ENCODE measurements around the gene DVL2.

DVL2 gene

GRCh38 chr17:7225711-7226331 lies 8.5 kb downstream of the DVL2 start:
- H3K36me3 ChIP-seq (ENCODE audit: control insufficient read depth, insufficient read depth, low read length): peaks cover 22% of the 10 kb centered on the region
- H3K23ac ChIP-seq (ENCODE audit: low read length): no peak overlapping the region
- no peaks in the 10 kb centered on the region for H3K4me1 ChIP-seq (ENCODE audit: control insufficient read depth, low read depth, low read length)
- DNase-seq: no peak
- no peak overlapping the region for H2BK120ac ChIP-seq (ENCODE audit: low read depth, low read length)
- no peaks in the 10 kb centered on the region for H3K27me3 ChIP-seq (ENCODE audit: insufficient read depth, low read length, poor library complexity)
- H3K4me3 ChIP-seq (ENCODE audit: low read length): no peak overlapping the region
- H3K4me2 ChIP-seq (ENCODE audit: low read length): no peak overlapping the region
- no peak overlapping the region for H3K4ac ChIP-seq (ENCODE audit: low read depth, low read length)
- no peak overlapping the region for H4K8ac ChIP-seq (ENCODE audit: low read depth, low read length)
- no CpG with 5 or more reads among the region's 21 CpGs for WGBS (ENCODE audit: extremely low coverage, insufficient coverage, low lambda C conversion rate)
- no peak overlapping the region for H2BK15ac ChIP-seq (replicated peaks; ENCODE audit: low read depth)
- H4K5ac ChIP-seq (ENCODE audit: low read length): no peak overlapping the region
- H2AK5ac ChIP-seq (ENCODE audit: low read length): no peak overlapping the region
- H3K79me1 ChIP-seq (ENCODE audit: low read length): peaks cover 13% of the 10 kb centered on the region
- H3K56ac ChIP-seq (ENCODE audit: low read length): no peak overlapping the region
- no peak overlapping the region for H2BK5ac ChIP-seq (ENCODE audit: low read length)
- H3K27ac ChIP-seq (ENCODE audit: low read depth, low read length): no peak overlapping the region
- no peak overlapping the region for H3K18ac ChIP-seq (ENCODE audit: low read length)
- H3K9ac ChIP-seq (ENCODE audit: low read length): no peak overlapping the region
- H3K79me2 ChIP-seq (ENCODE audit: control insufficient read depth, insufficient read depth, low read length): peaks cover under 1% of the 10 kb centered on the region

- Histone ChIP-seq H3K4ac (ENCODE audit: low read depth, low read length) (no peak overlapping the region), H2AK5ac (ENCODE audit: low read length) (no peak overlapping the region), H3K4me2 (ENCODE audit: low read length) (no peak overlapping the region), H3K23ac (ENCODE audit: low read length) (no peak overlapping the region), H3K4me1 (ENCODE audit: control insufficient read depth, low read depth, low read length) (no peaks in the 10 kb centered on the region), H2BK5ac (ENCODE audit: low read length) (no peak overlapping the region), H3K79me2 (ENCODE audit: control insufficient read depth, insufficient read depth, low read length) (no peaks in the 10 kb centered on the region), H3K9ac (ENCODE audit: low read length) (no peak overlapping the region), H3K79me1 (ENCODE audit: low read length) (peaks cover 9% of the 10 kb centered on the region), H3K56ac (ENCODE audit: low read length) (no peak overlapping the region), H4K5ac (ENCODE audit: low read length) (no peak overlapping the region), H3K36me3 (ENCODE audit: control insufficient read depth, insufficient read depth, low read length) (peaks cover 22% of the 10 kb centered on the region), H3K27ac (ENCODE audit: low read depth, low read length) (no peak overlapping the region), H2BK120ac (ENCODE audit: low read depth, low read length) (no peak overlapping the region), H2BK15ac (replicated peaks; ENCODE audit: low read depth) (no peak overlapping the region), H4K8ac (ENCODE audit: low read depth, low read length) (no peak overlapping the region), H3K18ac (ENCODE audit: low read length) (no peak overlapping the region), H3K4me3 (ENCODE audit: low read length) (no peak overlapping the region), H3K27me3 (ENCODE audit: insufficient read depth, low read length, poor library complexity) (no peaks in the 10 kb centered on the region)
- no peak for DNase-seq
- no CpG with 5 or more reads among the region's 15 CpGs for WGBS (ENCODE audit: extremely low coverage, insufficient coverage, low lambda C conversion rate)
Measured at GRCh38 chr17:7224661-7225111, 9.6 kb downstream of the DVL2 start.

- no peak overlapping the region for H3K23ac ChIP-seq (ENCODE audit: low read length)
- no peak overlapping the region for H3K56ac ChIP-seq (ENCODE audit: low read length)
- no peak overlapping the region for H3K4me2 ChIP-seq (ENCODE audit: low read length)
- H3K18ac ChIP-seq (ENCODE audit: low read length): no peak overlapping the region
- no peaks in the 10 kb centered on the region for H3K27me3 ChIP-seq (ENCODE audit: insufficient read depth, low read length, poor library complexity)
- no peak overlapping the region for H3K9ac ChIP-seq (ENCODE audit: low read length)
- no peak overlapping the region for H2BK120ac ChIP-seq (ENCODE audit: low read depth, low read length)
- no peak overlapping the region for H2BK15ac ChIP-seq (replicated peaks; ENCODE audit: low read depth)
- no peak overlapping the region for H2BK5ac ChIP-seq (ENCODE audit: low read length)
- no peak overlapping the region for H3K27ac ChIP-seq (ENCODE audit: low read depth, low read length)
- no peak overlapping the region for H3K4ac ChIP-seq (ENCODE audit: low read depth, low read length)
- WGBS (ENCODE audit: extremely low coverage, insufficient coverage, low lambda C conversion rate): no CpG with 5 or more reads among the region's 10 CpGs
- no peak for DNase-seq
- H3K4me1 ChIP-seq (ENCODE audit: control insufficient read depth, low read depth, low read length): no peaks in the 10 kb centered on the region
- no peak overlapping the region for H2AK5ac ChIP-seq (ENCODE audit: low read length)
- no peak overlapping the region for H4K5ac ChIP-seq (ENCODE audit: low read length)
- H3K79me1 ChIP-seq (ENCODE audit: low read length): peaks cover 6% of the 10 kb centered on the region
- H4K8ac ChIP-seq (ENCODE audit: low read depth, low read length): no peak overlapping the region
- no peaks in the 10 kb centered on the region for H3K79me2 ChIP-seq (ENCODE audit: control insufficient read depth, insufficient read depth, low read length)
- H3K36me3 ChIP-seq (ENCODE audit: control insufficient read depth, insufficient read depth, low read length): peaks cover 20% of the 10 kb centered on the region
- H3K4me3 ChIP-seq (ENCODE audit: low read length): no peak overlapping the region
Measured at GRCh38 chr17:7224110-7224509, 10.2 kb downstream of the DVL2 start.

GRCh38 chr17:7223375-7223774 lies 10.9 kb downstream of the DVL2 start:
- H2BK5ac ChIP-seq (ENCODE audit: low read length): no peak overlapping the region
- H3K9ac ChIP-seq (ENCODE audit: low read length): no peak overlapping the region
- H3K4me2 ChIP-seq (ENCODE audit: low read length): no peak overlapping the region
- no peaks in the 10 kb centered on the region for H3K79me2 ChIP-seq (ENCODE audit: control insufficient read depth, insufficient read depth, low read length)
- no peak overlapping the region for H3K23ac ChIP-seq (ENCODE audit: low read length)
- H3K4ac ChIP-seq (ENCODE audit: low read depth, low read length): no peak overlapping the region
- H3K27ac ChIP-seq (ENCODE audit: low read depth, low read length): no peak overlapping the region
- H2AK5ac ChIP-seq (ENCODE audit: low read length): no peak overlapping the region
- peaks cover 6% of the 10 kb centered on the region for H3K79me1 ChIP-seq (ENCODE audit: low read length)
- no peaks in the 10 kb centered on the region for H3K27me3 ChIP-seq (ENCODE audit: insufficient read depth, low read length, poor library complexity)
- no peak overlapping the region for H3K18ac ChIP-seq (ENCODE audit: low read length)
- no peak for DNase-seq
- H2BK120ac ChIP-seq (ENCODE audit: low read depth, low read length): no peak overlapping the region
- no peak overlapping the region for H2BK15ac ChIP-seq (replicated peaks; ENCODE audit: low read depth)
- no CpG with 5 or more reads among the region's 4 CpGs for WGBS (ENCODE audit: extremely low coverage, insufficient coverage, low lambda C conversion rate)
- no peak overlapping the region for H3K56ac ChIP-seq (ENCODE audit: low read length)
- H4K5ac ChIP-seq (ENCODE audit: low read length): no peak overlapping the region
- H3K4me3 ChIP-seq (ENCODE audit: low read length): no peak overlapping the region
- H4K8ac ChIP-seq (ENCODE audit: low read depth, low read length): no peak overlapping the region
- H3K4me1 ChIP-seq (ENCODE audit: control insufficient read depth, low read depth, low read length): peaks cover 2% of the 10 kb centered on the region
- peaks cover 20% of the 10 kb centered on the region for H3K36me3 ChIP-seq (ENCODE audit: control insufficient read depth, insufficient read depth, low read length)

GRCh38 chr17:7222972-7223292 lies 11.4 kb downstream of the DVL2 start:
- H3K4me1 ChIP-seq (ENCODE audit: control insufficient read depth, low read depth, low read length): peaks cover 6% of the 10 kb centered on the region
- H3K23ac ChIP-seq (ENCODE audit: low read length): no peak overlapping the region
- H3K36me3 ChIP-seq (ENCODE audit: control insufficient read depth, insufficient read depth, low read length): peaks cover 17% of the 10 kb centered on the region
- H3K27me3 ChIP-seq (ENCODE audit: insufficient read depth, low read length, poor library complexity): no peaks in the 10 kb centered on the region
- H2BK120ac ChIP-seq (ENCODE audit: low read depth, low read length): no peak overlapping the region
- no peak overlapping the region for H2BK5ac ChIP-seq (ENCODE audit: low read length)
- H3K4me2 ChIP-seq (ENCODE audit: low read length): no peak overlapping the region
- no peak overlapping the region for H3K27ac ChIP-seq (ENCODE audit: low read depth, low read length)
- H2BK15ac ChIP-seq (replicated peaks; ENCODE audit: low read depth): no peak overlapping the region
- H3K79me2 ChIP-seq (ENCODE audit: control insufficient read depth, insufficient read depth, low read length): no peaks in the 10 kb centered on the region
- no peak overlapping the region for H2AK5ac ChIP-seq (ENCODE audit: low read length)
- H3K18ac ChIP-seq (ENCODE audit: low read length): no peak overlapping the region
- H4K8ac ChIP-seq (ENCODE audit: low read depth, low read length): no peak overlapping the region
- H3K4ac ChIP-seq (ENCODE audit: low read depth, low read length): no peak overlapping the region
- no peak overlapping the region for H3K56ac ChIP-seq (ENCODE audit: low read length)
- peaks cover 4% of the 10 kb centered on the region for H3K79me1 ChIP-seq (ENCODE audit: low read length)
- no peak overlapping the region for H4K5ac ChIP-seq (ENCODE audit: low read length)
- H3K9ac ChIP-seq (ENCODE audit: low read length): no peak overlapping the region
- no CpG with 5 or more reads among the region's 7 CpGs for WGBS (ENCODE audit: extremely low coverage, insufficient coverage, low lambda C conversion rate)
- H3K4me3 ChIP-seq (ENCODE audit: low read length): no peak overlapping the region
- no peak for DNase-seq

All from mesendoderm (in vitro differentiated cells).